ENCODE data around the gene DNAJC22.
"Not testable (repeated sequence)": the region's sequence is repeated elsewhere in the genome, so short reads cannot be mapped to it uniquely, and the experiment has no call there.

DNAJC22 gene

GRCh38 chr12:49332441-49332861 is 14.2 kb upstream of the DNAJC22 start:
- no peak overlapping the region for H2AFZ ChIP-seq (ENCODE audit: low read length)
- no peaks in the 10 kb centered on the region for H3K9me3 ChIP-seq (ENCODE audit: low read length)
- H3K4me2 ChIP-seq (ENCODE audit: low read length): no peak overlapping the region
- TF ChIP-seq CTCF (IDR thresholded peaks at IDR 0.05; ENCODE audit: low read length) (no peak), EZH2 (IDR thresholded peaks at IDR 0.05; ENCODE audit: borderline replicate concordance, low read length) (no peak)
- H4K20me1 ChIP-seq (ENCODE audit: insufficient read depth, low read length): no peaks in the 10 kb centered on the region
- peaks cover 3% of the 10 kb centered on the region for H3K4me1 ChIP-seq (ENCODE audit: insufficient read depth, low read length, severe bottlenecking)
- H3K36me3 ChIP-seq (ENCODE audit: insufficient read depth, low read length): peaks cover 42% of the 10 kb centered on the region
- H3K27me3 ChIP-seq (ENCODE audit: insufficient read depth, low read length): no peaks in the 10 kb centered on the region
- no peaks in the 10 kb centered on the region for H3F3A ChIP-seq (ENCODE audit: insufficient read depth, low read length)
- H3K27ac ChIP-seq (ENCODE audit: low read depth, low read length, poor library complexity, severe bottlenecking): no peak overlapping the region
- no peaks in the 10 kb centered on the region for H3K79me2 ChIP-seq (ENCODE audit: insufficient read depth, low read length)
- H3K9ac ChIP-seq (ENCODE audit: low read length): no peak overlapping the region
- no peak overlapping the region for H3K4me3 ChIP-seq (ENCODE audit: low read depth, low read length, poor library complexity, severe bottlenecking)
- no peaks in the 10 kb centered on the region for H3K9me2 ChIP-seq (ENCODE audit: low read depth, low read length)

GRCh38 chr12:49332891-49333371 is 13.8 kb upstream of the DNAJC22 start:
- Histone ChIP-seq H3K27me3 (ENCODE audit: insufficient read depth, low read length) (no peaks in the 10 kb centered on the region), H3K9me3 (ENCODE audit: low read length) (no peaks in the 10 kb centered on the region), H2AFZ (ENCODE audit: low read length) (no peak overlapping the region), H3K4me2 (ENCODE audit: low read length) (no peak overlapping the region), H3K36me3 (ENCODE audit: insufficient read depth, low read length) (peaks cover 38% of the 10 kb centered on the region), H3K79me2 (ENCODE audit: insufficient read depth, low read length) (no peaks in the 10 kb centered on the region), H3K4me1 (ENCODE audit: insufficient read depth, low read length, severe bottlenecking) (peaks cover 4% of the 10 kb centered on the region), H3K27ac (ENCODE audit: low read depth, low read length, poor library complexity, severe bottlenecking) (no peak overlapping the region), H4K20me1 (ENCODE audit: insufficient read depth, low read length) (no peaks in the 10 kb centered on the region), H3K4me3 (ENCODE audit: low read depth, low read length, poor library complexity, severe bottlenecking) (no peak overlapping the region), H3F3A (ENCODE audit: insufficient read depth, low read length) (no peaks in the 10 kb centered on the region), H3K9ac (ENCODE audit: low read length) (no peak overlapping the region), H3K9me2 (ENCODE audit: low read depth, low read length) (no peaks in the 10 kb centered on the region)
- no peak for TF ChIP-seq CTCF (IDR thresholded peaks at IDR 0.05; ENCODE audit: low read length)
- TF ChIP-seq EZH2 (IDR thresholded peaks at IDR 0.05; ENCODE audit: borderline replicate concordance, low read length): no peak

- not testable (repeated sequence) for H3K9ac ChIP-seq (ENCODE audit: low read length); H3K4me1 ChIP-seq (ENCODE audit: insufficient read depth, low read length, severe bottlenecking); H3K27ac ChIP-seq (ENCODE audit: low read depth, low read length, poor library complexity, severe bottlenecking); H3F3A ChIP-seq (ENCODE audit: insufficient read depth, low read length); H3K27me3 ChIP-seq (ENCODE audit: insufficient read depth, low read length); H4K20me1 ChIP-seq (ENCODE audit: insufficient read depth, low read length); H3K9me2 ChIP-seq (ENCODE audit: low read depth, low read length); H3K9me3 ChIP-seq (ENCODE audit: low read length); H3K4me3 ChIP-seq (ENCODE audit: low read depth, low read length, poor library complexity, severe bottlenecking); H2AFZ ChIP-seq (ENCODE audit: low read length); H3K4me2 ChIP-seq (ENCODE audit: low read length); H3K79me2 ChIP-seq (ENCODE audit: insufficient read depth, low read length)
- H3K36me3 ChIP-seq (ENCODE audit: insufficient read depth, low read length): peaks cover 34% of the 10 kb centered on the region
Measured at GRCh38 chr12:49333778-49334177, 12.9 kb upstream of the DNAJC22 start.

- Histone ChIP-seq H3K4me3 (ENCODE audit: low read depth, low read length, poor library complexity, severe bottlenecking) (no peak overlapping the region), H3K9me2 (ENCODE audit: low read depth, low read length) (no peaks in the 10 kb centered on the region), H3K4me2 (ENCODE audit: low read length) (no peak overlapping the region), H3K36me3 (ENCODE audit: insufficient read depth, low read length) (peaks cover 29% of the 10 kb centered on the region), H3K27ac (ENCODE audit: low read depth, low read length, poor library complexity, severe bottlenecking) (no peak overlapping the region), H3K9ac (ENCODE audit: low read length) (no peak overlapping the region), H4K20me1 (ENCODE audit: insufficient read depth, low read length) (no peaks in the 10 kb centered on the region), H3K79me2 (ENCODE audit: insufficient read depth, low read length) (no peaks in the 10 kb centered on the region), H3F3A (ENCODE audit: insufficient read depth, low read length) (no peaks in the 10 kb centered on the region), H3K4me1 (ENCODE audit: insufficient read depth, low read length, severe bottlenecking) (peaks cover 4% of the 10 kb centered on the region), H3K9me3 (ENCODE audit: low read length) (no peaks in the 10 kb centered on the region), H3K27me3 (ENCODE audit: insufficient read depth, low read length) (no peaks in the 10 kb centered on the region), H2AFZ (ENCODE audit: low read length) (no peak overlapping the region)
- no peak for TF ChIP-seq CTCF (IDR thresholded peaks at IDR 0.05; ENCODE audit: low read length)
- TF ChIP-seq EZH2 (IDR thresholded peaks at IDR 0.05; ENCODE audit: borderline replicate concordance, low read length): no peak
Measured at GRCh38 chr12:49334226-49334625, 12.5 kb upstream of the DNAJC22 start.

Data from OCI-LY1 (cell line).